ENCODE data around the gene CLEC10A.

Gene CLEC10A

GRCh38 chr17:7114241-7114874 lies 34.3 kb upstream of the CLEC10A start, which contains the start of gene ASGR2:
Gene ASGR2 (minus strand): TSS chr17:7114822. CDS start chr17:7114240, 582 bp downstream.
- no peaks in the 10 kb centered on the region for H3K4me1 ChIP-seq (ENCODE audit: control insufficient read depth, insufficient read depth, low read length)
- H3K27me3 ChIP-seq (ENCODE audit: control insufficient read depth, insufficient read depth, low read length): no peaks in the 10 kb centered on the region
- no peak within 1 kb of the TSS for H3K27ac ChIP-seq (ENCODE audit: low read depth, low read length)
- H3K36me3 ChIP-seq (ENCODE audit: control insufficient read depth, insufficient read depth, low read length): no peaks in the 10 kb centered on the region
- no peak within 1 kb of the TSS for H3K4me3 ChIP-seq (ENCODE audit: low read length)
- H3K9ac ChIP-seq (ENCODE audit: low read length): no peak within 1 kb of the TSS

GRCh38 chr17:7113273-7114071 lies 33.4 kb upstream of the CLEC10A start:
- no peak overlapping the region for H3K4me3 ChIP-seq (ENCODE audit: low read length)
- no peaks in the 10 kb centered on the region for H3K4me1 ChIP-seq (ENCODE audit: control insufficient read depth, insufficient read depth, low read length)
- no peak overlapping the region for H3K27ac ChIP-seq (ENCODE audit: low read depth, low read length)
- H3K9ac ChIP-seq (ENCODE audit: low read length): no peak overlapping the region
- no peaks in the 10 kb centered on the region for H3K27me3 ChIP-seq (ENCODE audit: control insufficient read depth, insufficient read depth, low read length)
- H3K36me3 ChIP-seq (ENCODE audit: control insufficient read depth, insufficient read depth, low read length): no peaks in the 10 kb centered on the region

GRCh38 chr17:7112510-7113108 lies 32.6 kb upstream of the CLEC10A start:
- Histone ChIP-seq H3K27ac (ENCODE audit: low read depth, low read length) (no peak overlapping the region), H3K9ac (ENCODE audit: low read length) (no peak overlapping the region), H3K27me3 (ENCODE audit: control insufficient read depth, insufficient read depth, low read length) (peaks cover 3% of the 10 kb centered on the region), H3K36me3 (ENCODE audit: control insufficient read depth, insufficient read depth, low read length) (no peaks in the 10 kb centered on the region), H3K4me1 (ENCODE audit: control insufficient read depth, insufficient read depth, low read length) (no peaks in the 10 kb centered on the region), H3K4me3 (ENCODE audit: low read length) (no peak overlapping the region)

GRCh38 chr17:7111784-7112509 lies 31.9 kb upstream of the CLEC10A start:
- no peak overlapping the region for H3K9ac ChIP-seq (ENCODE audit: low read length)
- H3K36me3 ChIP-seq (ENCODE audit: control insufficient read depth, insufficient read depth, low read length): no peaks in the 10 kb centered on the region
- no peak overlapping the region for H3K4me3 ChIP-seq (ENCODE audit: low read length)
- H3K27ac ChIP-seq (ENCODE audit: low read depth, low read length): no peak overlapping the region
- peaks cover 3% of the 10 kb centered on the region for H3K27me3 ChIP-seq (ENCODE audit: control insufficient read depth, insufficient read depth, low read length)
- no peaks in the 10 kb centered on the region for H3K4me1 ChIP-seq (ENCODE audit: control insufficient read depth, insufficient read depth, low read length)

- H3K9ac ChIP-seq (ENCODE audit: low read length): no peak overlapping the region
- H3K4me3 ChIP-seq (ENCODE audit: low read length): no peak overlapping the region
- H3K27me3 ChIP-seq (ENCODE audit: control insufficient read depth, insufficient read depth, low read length): peaks cover 3% of the 10 kb centered on the region
- no peaks in the 10 kb centered on the region for H3K36me3 ChIP-seq (ENCODE audit: control insufficient read depth, insufficient read depth, low read length)
- H3K27ac ChIP-seq (ENCODE audit: low read depth, low read length): no peak overlapping the region
- H3K4me1 ChIP-seq (ENCODE audit: control insufficient read depth, insufficient read depth, low read length): no peaks in the 10 kb centered on the region
Observed at GRCh38 chr17:7110617-7111306, 30.7 kb upstream of the CLEC10A start.

GRCh38 chr17:7109461-7110322 lies 29.6 kb upstream of the CLEC10A start:
- H3K36me3 ChIP-seq (ENCODE audit: control insufficient read depth, insufficient read depth, low read length): no peaks in the 10 kb centered on the region
- H3K27me3 ChIP-seq (ENCODE audit: control insufficient read depth, insufficient read depth, low read length): peaks cover 3% of the 10 kb centered on the region
- no peak overlapping the region for H3K4me3 ChIP-seq (ENCODE audit: low read length)

GRCh38 chr17:7108981-7109380 lies 28.9 kb upstream of the CLEC10A start:
- Histone ChIP-seq H3K27me3 (ENCODE audit: control insufficient read depth, insufficient read depth, low read length) (peaks cover 3% of the 10 kb centered on the region), H3K9ac (ENCODE audit: low read length) (no peak overlapping the region), H3K4me3 (ENCODE audit: low read length) (no peak overlapping the region), H3K27ac (ENCODE audit: low read depth, low read length) (no peak overlapping the region), H3K4me1 (ENCODE audit: control insufficient read depth, insufficient read depth, low read length) (no peaks in the 10 kb centered on the region), H3K36me3 (ENCODE audit: control insufficient read depth, insufficient read depth, low read length) (no peaks in the 10 kb centered on the region)

More at GRCh38 chr17:7109461-7110322, 29.6 kb upstream of the CLEC10A start:
- H3K4me1 ChIP-seq (ENCODE audit: control insufficient read depth, insufficient read depth, low read length): no peaks in the 10 kb centered on the region
- H3K9ac ChIP-seq (ENCODE audit: low read length): no peak overlapping the region
- H3K27ac ChIP-seq (ENCODE audit: low read depth, low read length): no peak overlapping the region

- no peak overlapping the region for H3K9ac ChIP-seq (ENCODE audit: low read length)
- peaks cover 3% of the 10 kb centered on the region for H3K27me3 ChIP-seq (ENCODE audit: control insufficient read depth, insufficient read depth, low read length)
- H3K27ac ChIP-seq (ENCODE audit: low read depth, low read length): no peak overlapping the region
- H3K36me3 ChIP-seq (ENCODE audit: control insufficient read depth, insufficient read depth, low read length): no peaks in the 10 kb centered on the region
- no peaks in the 10 kb centered on the region for H3K4me1 ChIP-seq (ENCODE audit: control insufficient read depth, insufficient read depth, low read length)
- H3K4me3 ChIP-seq (ENCODE audit: low read length): no peak overlapping the region
Observed at GRCh38 chr17:7108560-7108925, 28.5 kb upstream of the CLEC10A start.

GRCh38 chr17:7107795-7108559 lies 27.9 kb upstream of the CLEC10A start:
- no peak overlapping the region for H3K27ac ChIP-seq (ENCODE audit: low read depth, low read length)
- peaks cover 3% of the 10 kb centered on the region for H3K27me3 ChIP-seq (ENCODE audit: control insufficient read depth, insufficient read depth, low read length)
- H3K9ac ChIP-seq (ENCODE audit: low read length): no peak overlapping the region
- H3K4me1 ChIP-seq (ENCODE audit: control insufficient read depth, insufficient read depth, low read length): no peaks in the 10 kb centered on the region
- H3K36me3 ChIP-seq (ENCODE audit: control insufficient read depth, insufficient read depth, low read length): no peaks in the 10 kb centered on the region
- no peak overlapping the region for H3K4me3 ChIP-seq (ENCODE audit: low read length)

- H3K27ac ChIP-seq (ENCODE audit: low read depth, low read length): no peak overlapping the region
- H3K27me3 ChIP-seq (ENCODE audit: control insufficient read depth, insufficient read depth, low read length): peaks cover 3% of the 10 kb centered on the region
- no peaks in the 10 kb centered on the region for H3K4me1 ChIP-seq (ENCODE audit: control insufficient read depth, insufficient read depth, low read length)
- no peaks in the 10 kb centered on the region for H3K36me3 ChIP-seq (ENCODE audit: control insufficient read depth, insufficient read depth, low read length)
- H3K4me3 ChIP-seq (ENCODE audit: low read length): no peak overlapping the region
- H3K9ac ChIP-seq (ENCODE audit: low read length): no peak overlapping the region
Observed at GRCh38 chr17:7107012-7107754, 27.1 kb upstream of the CLEC10A start.

All from rectal smooth muscle tissue (tissue), 1 donor.